Hematopoietic multipotent progenitor cell treated with erythropoietin and hydrocortisone succinate and interleukin-3 and kit ligand, for 17 days (in vitro differentiated cells): ENCODE data around the gene LRRC26.
A peak's percentile ranks its signal among the peaks of the same experiment; 100 is the strongest.

Experiments
- DNase-seq: peaks from one replicate; pipeline ENCODE4 v3.0.0-alpha.2; 2015; ENCODE audit warnings: low spot score

LRRC26 gene, protein sequence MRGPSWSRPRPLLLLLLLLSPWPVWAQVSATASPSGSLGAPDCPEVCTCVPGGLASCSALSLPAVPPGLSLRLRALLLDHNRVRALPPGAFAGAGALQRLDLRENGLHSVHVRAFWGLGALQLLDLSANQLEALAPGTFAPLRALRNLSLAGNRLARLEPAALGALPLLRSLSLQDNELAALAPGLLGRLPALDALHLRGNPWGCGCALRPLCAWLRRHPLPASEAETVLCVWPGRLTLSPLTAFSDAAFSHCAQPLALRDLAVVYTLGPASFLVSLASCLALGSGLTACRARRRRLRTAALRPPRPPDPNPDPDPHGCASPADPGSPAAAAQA

GRCh38 chr9:137169896-137170358, at the start of gene LRRC26:
LRRC26 (minus strand) TSS chr9:137170051; CDS start chr9:137169943, 108 bp downstream.
- no peak for DNase-seq

- peak; percentile 84 for DNase-seq
Measured at GRCh38 chr9:137218754-137219271, 49.0 kb upstream of the LRRC26 start.

- no peak for DNase-seq
Measured at GRCh38 chr9:137218212-137218753, 48.4 kb upstream of the LRRC26 start.

GRCh38 chr9:137217276-137218211, 47.7 kb upstream of the LRRC26 start:
- DNase-seq = peak; percentile 31

GRCh38 chr9:137216188-137216965, 46.5 kb upstream of the LRRC26 start:
- no peak for DNase-seq

- no peak for DNase-seq
Measured at GRCh38 chr9:137215196-137215986, 45.5 kb upstream of the LRRC26 start.

- DNase-seq = no peak
Measured at GRCh38 chr9:137214620-137215019, 44.8 kb upstream of the LRRC26 start.

DNA sequence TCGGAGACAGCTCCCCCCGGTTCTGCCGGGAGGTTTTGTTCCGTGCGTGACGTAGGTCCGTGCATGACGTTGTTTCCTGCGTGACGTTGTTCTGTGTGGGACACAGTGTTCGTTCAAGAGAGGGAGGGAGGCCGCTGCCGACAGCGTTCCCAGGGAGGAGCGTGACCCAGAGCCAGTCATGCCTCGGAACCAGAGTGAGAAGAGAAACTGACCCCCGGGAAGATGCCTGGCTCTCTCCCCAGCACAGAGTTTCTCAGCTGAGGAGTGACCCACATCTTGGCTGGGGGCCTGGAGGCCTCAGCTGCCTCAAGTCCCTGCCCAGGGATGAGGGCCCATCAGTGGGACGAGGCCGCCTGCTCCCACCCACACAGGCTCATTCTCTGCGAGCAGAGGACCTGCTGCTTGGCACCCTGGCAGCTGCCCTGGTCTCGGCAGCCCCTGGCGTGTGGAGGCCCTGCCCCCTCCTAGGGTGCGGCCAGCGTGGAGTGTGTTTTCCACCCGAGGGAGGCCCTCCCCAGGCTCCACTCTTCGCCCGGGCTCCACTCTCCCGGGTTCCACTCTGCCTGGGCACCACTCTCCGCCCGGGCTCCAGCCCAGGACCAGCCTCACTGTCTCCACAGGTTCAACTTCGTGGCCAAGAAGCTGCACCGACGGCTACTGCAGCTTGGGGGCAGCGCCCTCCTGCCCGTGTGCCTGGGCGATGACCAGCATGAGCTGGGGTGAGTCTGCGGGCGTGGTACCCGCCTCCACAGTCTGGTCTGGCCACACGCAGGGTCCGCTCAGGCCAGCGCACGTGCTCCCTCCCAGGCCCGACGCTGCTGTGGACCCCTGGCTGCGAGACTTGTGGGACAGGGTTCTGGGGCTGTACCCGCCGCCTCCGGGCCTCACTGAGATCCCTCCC, 43.6 kb upstream of the LRRC26 start:
- DNase-seq = peak; percentile 39

DNA sequence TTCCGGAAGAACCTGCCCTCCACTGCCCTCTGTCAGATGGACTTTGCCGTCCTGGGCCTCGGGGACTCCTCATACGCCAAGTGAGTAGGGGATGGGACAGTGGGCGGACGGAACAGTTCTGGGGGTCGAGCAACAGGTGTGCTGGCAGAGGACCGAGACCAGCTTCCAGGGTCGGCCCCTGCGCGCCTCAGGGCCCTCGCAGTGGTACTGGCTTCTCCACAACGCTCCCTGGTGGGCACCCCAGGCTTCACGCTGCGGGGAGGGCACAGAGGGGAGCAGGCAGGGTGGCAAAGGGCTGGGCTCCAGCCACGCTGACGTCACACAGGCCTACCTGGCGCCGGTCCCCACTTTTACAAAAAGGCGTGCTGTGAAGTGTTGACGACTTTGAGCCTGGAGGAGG, 42.7 kb upstream of the LRRC26 start:
- no peak for DNase-seq

DNA sequence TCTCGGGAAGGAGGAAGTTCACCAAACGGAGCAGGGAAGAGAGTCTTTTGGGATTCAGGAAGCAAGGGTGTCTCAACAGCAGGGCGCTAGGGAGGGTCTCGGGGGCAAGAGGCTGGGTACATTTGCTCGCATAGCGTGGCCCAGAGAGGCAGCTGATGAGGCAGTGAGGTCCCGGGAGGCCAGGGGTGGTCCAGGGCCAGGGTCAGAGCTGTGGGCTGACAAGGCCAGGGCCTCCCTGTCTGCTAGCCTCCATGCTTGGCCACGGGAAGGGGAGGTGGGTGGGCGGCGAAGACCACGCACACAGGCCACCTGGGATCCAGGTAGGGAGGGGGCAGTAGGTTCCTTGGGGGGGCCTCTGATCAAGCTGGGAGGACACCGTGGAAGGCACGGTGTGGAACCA, 41.7 kb upstream of the LRRC26 start:
- no peak for DNase-seq

- peak; percentile 67 for DNase-seq
Measured at GRCh38 chr9:137206602-137207001, 36.8 kb upstream of the LRRC26 start.

DNA sequence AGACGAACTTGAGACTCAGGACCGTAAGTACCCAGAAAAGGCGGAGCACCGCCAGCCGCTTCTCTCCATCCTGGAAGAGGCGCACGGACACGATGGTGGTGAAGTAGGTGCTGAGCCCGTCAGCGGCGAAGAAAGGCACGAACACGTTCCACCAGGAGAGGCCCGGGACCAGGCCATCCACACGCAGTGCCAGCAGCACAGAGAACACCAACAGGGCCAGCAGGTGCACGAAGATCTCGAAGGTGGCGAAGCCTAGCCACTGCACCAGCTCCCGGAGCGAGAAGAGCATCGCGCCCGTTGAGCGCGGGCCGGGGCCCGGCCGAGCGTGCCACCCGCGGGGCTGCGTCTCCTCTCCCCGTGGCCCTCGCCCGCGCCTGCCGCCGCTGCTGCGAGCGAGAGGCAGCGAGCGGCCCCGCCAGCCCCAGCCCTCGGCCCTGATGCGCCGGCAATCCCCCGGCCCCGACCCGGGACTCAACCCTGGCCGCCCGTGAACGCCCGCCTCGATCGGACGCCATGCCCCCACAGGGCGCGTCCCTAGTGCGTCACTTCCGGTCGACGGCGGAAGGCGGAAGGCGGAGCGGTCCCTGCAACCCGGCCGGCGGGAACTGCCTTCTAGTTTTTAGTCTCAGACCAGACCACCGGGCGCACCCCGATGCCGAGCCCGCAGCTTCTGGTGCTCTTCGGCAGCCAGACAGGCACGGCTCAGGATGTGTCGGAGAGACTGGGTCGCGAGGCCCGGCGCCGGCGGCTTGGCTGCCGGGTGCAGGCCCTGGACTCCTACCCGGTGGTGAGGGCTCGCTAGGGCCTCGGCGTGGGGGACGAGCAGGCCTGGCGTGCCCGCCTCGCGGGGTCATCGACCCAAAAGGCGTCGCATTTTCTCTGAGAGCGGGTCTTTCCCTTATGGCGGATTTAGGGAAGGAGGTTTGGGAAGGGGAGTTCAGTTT, 35.5 kb upstream of the LRRC26 start, which contains the start of the genes NDOR1 and TMEM203:
Gene NDOR1 (plus strand): TSS at position 575 of the 944 bp plus-strand sequence. CDS start 78 bp downstream, at position 653.
Gene TMEM203 (minus strand): TSS at position 523 of the 944 bp plus-strand sequence. CDS start 234 bp downstream, at position 289.
- DNase-seq = peak; percentile 93

DNA sequence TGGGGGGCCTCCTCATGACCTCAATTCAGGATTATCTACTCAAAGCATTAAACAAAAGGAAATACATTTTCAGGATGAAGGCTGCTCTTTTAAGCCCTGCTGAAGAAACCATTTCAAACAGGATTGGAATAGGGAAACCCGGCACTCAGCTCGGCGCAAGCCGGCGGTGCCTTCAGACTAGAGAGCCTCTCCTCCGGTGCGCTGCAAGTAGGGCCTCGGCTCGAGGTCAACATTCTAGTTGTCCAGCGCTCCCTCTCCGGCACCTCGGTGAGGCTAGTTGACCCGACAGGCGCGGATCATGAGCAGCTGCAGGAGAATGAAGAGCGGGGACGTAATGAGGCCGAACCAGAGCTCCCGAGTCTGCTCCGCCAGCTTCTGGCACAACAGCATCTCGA, 34.9 kb upstream of the LRRC26 start:
- DNase-seq = no peak

DNA sequence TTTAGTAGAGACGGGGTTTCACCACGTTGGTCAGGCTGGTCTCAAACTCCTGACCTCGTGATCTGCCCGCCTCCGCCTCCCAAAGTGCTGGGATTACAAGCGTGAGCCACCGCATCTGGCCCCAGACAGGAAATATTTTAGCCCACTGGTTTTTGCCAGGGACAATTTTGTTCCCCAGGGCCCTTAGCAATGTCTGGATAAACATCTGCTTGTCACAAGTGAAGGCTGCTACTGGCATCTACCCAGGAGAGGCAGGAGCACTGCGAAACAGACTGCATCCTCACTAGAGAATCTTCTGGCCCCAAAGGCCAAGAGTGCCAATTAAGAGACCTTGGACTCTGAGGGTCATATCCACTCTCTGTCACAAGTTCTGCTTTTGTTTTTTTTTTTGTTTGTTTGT, 33.1 kb upstream of the LRRC26 start:
- no peak for DNase-seq

- no peak for DNase-seq
Measured at GRCh38 chr9:137201205-137201868, 31.5 kb upstream of the LRRC26 start.

DNA sequence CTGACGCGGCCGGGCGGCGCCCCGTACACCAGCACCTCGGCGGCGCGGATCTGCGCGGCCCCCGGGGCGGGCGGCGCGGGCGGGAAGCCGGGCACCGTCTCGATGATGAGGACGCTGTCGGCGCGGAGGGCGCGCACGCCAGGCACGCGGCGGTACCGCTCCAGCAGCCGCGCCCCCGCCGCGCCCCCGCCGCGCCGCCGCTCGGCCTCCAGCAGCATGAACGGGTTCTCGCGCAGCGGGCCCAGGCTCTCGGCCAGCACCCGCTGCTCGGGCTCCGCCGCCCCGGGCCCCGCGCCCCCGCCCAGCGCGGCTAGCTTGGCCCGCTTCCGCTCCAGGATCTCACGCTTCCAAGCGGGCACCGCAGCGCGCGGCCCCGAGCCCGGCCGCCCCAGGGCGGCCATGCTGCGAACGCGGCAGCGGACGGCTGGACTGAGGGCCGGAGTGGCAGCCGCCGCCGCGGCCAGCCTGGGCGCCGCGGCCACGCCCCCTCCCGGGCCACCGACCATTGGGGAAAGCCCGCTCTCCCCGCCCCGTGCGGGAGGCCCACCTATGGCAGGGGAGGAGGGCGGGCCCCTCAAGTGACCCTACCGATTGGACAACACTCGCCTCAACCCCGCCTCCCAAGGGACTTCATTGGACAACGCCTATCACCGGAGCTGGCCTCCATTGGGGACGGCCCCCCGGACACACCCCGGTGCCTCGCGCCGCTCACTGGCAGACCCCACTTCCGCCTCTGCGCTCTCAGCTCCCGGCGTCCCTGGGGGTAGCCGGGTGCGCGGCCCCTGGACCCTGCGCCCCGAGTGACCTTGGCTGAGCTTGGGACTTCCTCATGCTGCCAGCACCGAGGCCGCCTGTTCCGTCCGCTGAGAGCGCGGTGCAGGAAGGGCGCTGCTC, 30.7 kb upstream of the LRRC26 start, which contains the start of gene TPRN:
Gene TPRN (minus strand): TSS at position 431 of the 894 bp plus-strand sequence. CDS start 30 bp downstream, at position 401.
- DNase-seq = peak; percentile 99
